GM23338 (cell line): ENCODE measurements around the gene UXS1. TPM values are rescaled to one million over a fixed set of nuclear protein-coding genes. Genes with fewer than 3 reads are reported as not detected.

Experiments
- CTCF ChIP-seq, 2 experiments: fragments of 200-600 bp in 1 of 2; sonication (generic) in 1 of 2; conservative IDR thresholded peaks; 2 replicates each; pipeline versions ENCODE4 v1.5.1 to v1.6.1; 2016 to 2017; ENCODE audit warnings: antibody characterized with exemption in 2 of 2, low read depth in 2 of 2, mild to moderate bottlenecking in 2 of 2, moderate library complexity in 1 of 2
- STAT1 ChIP-seq: IDR thresholded peaks from one replicate; pipeline ENCODE4 v1.6.1; 2016; ENCODE audit warnings: antibody characterized with exemption; ENCODE audit not compliant: unreplicated experiment
- ZNF114 ChIP-seq: fragments of 250-450 bp; sonication (Bioruptor Pico); IDR thresholded peaks from 2 replicates; pipeline ENCODE4 v1.5.0; 2020; ENCODE audit warnings: mild to moderate bottlenecking, moderate library complexity
- ZNF462 ChIP-seq: fragments of 250-450 bp; sonication (Bioruptor Pico); IDR thresholded peaks from 2 replicates; pipeline ENCODE4 v1.5.0; 2020; ENCODE audit warnings: mild to moderate bottlenecking, moderate library complexity
- polyA plus RNA-seq: library from polyadenylated mRNA; unstranded; fragments of >200 nt; fragmentation: Nextera tagmentation; extraction: Ambion mirVana; gene quantifications from 2 replicates; pipeline ENCODE4 v1.2.1, GENCODE V29; 2016
- total RNA-seq: library from RNA; depleted of rRNA; stranded (reverse); fragments of >200 nt; shearing (Covaris generic); gene quantifications from 2 replicates; pipeline ENCODE4 v1.2.3, GENCODE V29; 2014
- TF ChIP-seq, protein P1 (sequence below): IDR thresholded peaks from 2 replicates; pipeline ENCODE4 v1.6.1; 2016; ENCODE audit warnings: antibody characterized with exemption

The UXS1 gene
- total and polyA plus RNA-seq, 2 experiments from 2014 or later = 48.7 to 131 TPM

DNA sequence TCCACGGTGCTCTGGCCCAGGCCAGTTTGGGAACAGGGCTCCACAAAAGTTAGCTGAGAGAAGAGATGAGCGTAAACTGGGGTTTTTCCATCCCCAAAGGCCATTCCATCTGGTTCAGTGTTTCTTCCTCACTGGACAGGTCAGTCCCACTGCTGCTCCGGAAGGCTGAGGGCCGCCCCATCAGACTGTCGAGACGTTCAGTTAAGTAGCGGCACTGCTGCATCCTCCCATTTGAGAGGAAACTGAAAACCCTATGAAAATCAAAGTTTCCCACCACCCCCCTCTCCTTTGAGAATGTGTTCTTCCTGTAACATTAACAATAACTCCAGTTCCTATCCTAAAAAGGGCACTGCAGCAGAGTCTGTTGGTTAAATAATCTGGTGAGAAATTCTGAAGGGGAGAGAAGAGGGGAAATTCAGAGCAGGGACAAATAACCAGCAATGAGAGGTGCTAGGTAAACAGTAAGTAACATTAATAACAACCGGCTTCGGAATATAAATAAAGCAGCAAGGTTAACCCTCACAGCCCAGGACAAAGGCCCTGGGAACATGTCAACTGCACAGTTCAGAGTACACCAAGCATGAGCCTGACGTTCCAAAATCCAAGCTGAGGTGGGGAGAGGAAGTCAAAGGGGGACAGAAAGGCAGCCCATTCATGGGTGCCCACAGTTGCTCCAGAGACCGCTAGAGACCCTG is 55.4 kb downstream of the UXS1 start (continued):
- TF ChIP-seq ZNF462 (CRISPR knock-in tag) (no peak), CTCF (conservative IDR thresholded peaks at IDR 0.05; ENCODE audit: low read depth in 2 of 2) (no peak), ZNF114 (CRISPR knock-in tag) (no peak), STAT1 (no peak)
- TF ChIP-seq, protein P1, sequence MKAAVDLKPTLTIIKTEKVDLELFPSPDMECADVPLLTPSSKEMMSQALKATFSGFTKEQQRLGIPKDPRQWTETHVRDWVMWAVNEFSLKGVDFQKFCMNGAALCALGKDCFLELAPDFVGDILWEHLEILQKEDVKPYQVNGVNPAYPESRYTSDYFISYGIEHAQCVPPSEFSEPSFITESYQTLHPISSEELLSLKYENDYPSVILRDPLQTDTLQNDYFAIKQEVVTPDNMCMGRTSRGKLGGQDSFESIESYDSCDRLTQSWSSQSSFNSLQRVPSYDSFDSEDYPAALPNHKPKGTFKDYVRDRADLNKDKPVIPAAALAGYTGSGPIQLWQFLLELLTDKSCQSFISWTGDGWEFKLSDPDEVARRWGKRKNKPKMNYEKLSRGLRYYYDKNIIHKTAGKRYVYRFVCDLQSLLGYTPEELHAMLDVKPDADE = no peak
